GM21367 (cell line): ENCODE results near the gene ERFL.
A peak's percentile ranks its signal among the peaks of the same experiment; 100 is the strongest.

Experiments used
- ATAC-seq: cut with Tn5 transposase; IDR thresholded peaks from one replicate; pipeline ENCODE4 v1.9.1; 2021; ENCODE audit not compliant: unreplicated experiment

ERFL gene

GRCh38 chr19:41901707-41902360, 26.4 kb downstream of the ERFL start:
- ATAC-seq: no peak

- ATAC-seq: no peak
These were observed 30.0 kb downstream of the ERFL start for GRCh38 chr19:41898235-41898634.

GRCh38 chr19:41897820-41898219, 30.4 kb downstream of the ERFL start:
- ATAC-seq: no peak

- no peak for ATAC-seq
These were observed 31.1 kb downstream of the ERFL start for GRCh38 chr19:41897181-41897580.

- no peak for ATAC-seq
These were observed 31.7 kb downstream of the ERFL start for GRCh38 chr19:41896581-41896942.

- ATAC-seq: no peak
These were observed 32.3 kb downstream of the ERFL start for GRCh38 chr19:41895745-41896580.

- no peak for ATAC-seq
These were observed 33.9 kb downstream of the ERFL start for GRCh38 chr19:41894350-41894749.

- ATAC-seq: no peak
These were observed 34.4 kb downstream of the ERFL start for GRCh38 chr19:41893899-41894298.

GRCh38 chr19:41892173-41892902, 35.9 kb downstream of the ERFL start:
- no peak for ATAC-seq

- ATAC-seq: no peak
These were observed 37.3 kb downstream of the ERFL start for GRCh38 chr19:41890936-41891335.

- ATAC-seq: no peak
These were observed 38.4 kb downstream of the ERFL start for GRCh38 chr19:41889896-41890295.

- no peak for ATAC-seq
These were observed 39.3 kb downstream of the ERFL start for GRCh38 chr19:41888926-41889325.

GRCh38 chr19:41887711-41888382, 40.4 kb downstream of the ERFL start:
- no peak for ATAC-seq

GRCh38 chr19:41886761-41887710, 41.2 kb downstream of the ERFL start:
- no peak for ATAC-seq

GRCh38 chr19:41883821-41884733, 44.2 kb downstream of the ERFL start:
- ATAC-seq: peak; percentile 58

GRCh38 chr19:41883463-41883820, 44.8 kb downstream of the ERFL start:
- no peak for ATAC-seq

GRCh38 chr19:41882568-41883462, 45.4 kb downstream of the ERFL start, which contains the start of gene ARHGEF1:
Gene ARHGEF1 (plus strand): TSS chr19:41883184. CDS start chr19:41888083, 4,899 bp downstream.
- no peak for ATAC-seq

GRCh38 chr19:41880329-41880708, 47.9 kb downstream of the ERFL start:
- ATAC-seq: no peak
